NCI-H446 (cell line): Measurements from ENCODE around the gene HRH2.

Experiments
- DNase-seq, 2 experiments: peaks; one replicate each; lab custom pipeline; 2025; lab: John Stamatoyannopoulos, UW

The HRH2 gene

GRCh38 chr5:175692235-175692995 is 34.5 kb downstream of the HRH2 start:
- DNase-seq = peak in 1 of 2 experiments; percentile 26

- DNase-seq = peak in 1 of 2 experiments; percentile 8
Observed at GRCh38 chr5:175692996-175693710, 35.3 kb downstream of the HRH2 start.

GRCh38 chr5:175693741-175694140 is 35.9 kb downstream of the HRH2 start:
- no peak for DNase-seq

GRCh38 chr5:175694371-175695160 is 36.7 kb downstream of the HRH2 start:
- no peak for DNase-seq

- no peak for DNase-seq
Observed at GRCh38 chr5:175695161-175696126, 37.6 kb downstream of the HRH2 start.

- DNase-seq = peak in 1 of 2 experiments; percentile 26
Observed at GRCh38 chr5:175696139-175696854, 38.4 kb downstream of the HRH2 start.

GRCh38 chr5:175696855-175697198 is 39.0 kb downstream of the HRH2 start:
- no peak for DNase-seq

- DNase-seq = no peak
Observed at GRCh38 chr5:175697846-175698245, 40.0 kb downstream of the HRH2 start.

GRCh38 chr5:175698401-175699115 is 40.7 kb downstream of the HRH2 start:
- no peak for DNase-seq

- no peak for DNase-seq
Observed at GRCh38 chr5:175700991-175701390, 43.1 kb downstream of the HRH2 start.

GRCh38 chr5:175701797-175702196 is 43.9 kb downstream of the HRH2 start:
- DNase-seq = no peak

- DNase-seq = no peak
Observed at GRCh38 chr5:175706499-175706898, 48.6 kb downstream of the HRH2 start.

GRCh38 chr5:175707751-175708375 is 50.0 kb downstream of the HRH2 start:
- no peak for DNase-seq

- no peak for DNase-seq
Observed at GRCh38 chr5:175709276-175709781, 51.5 kb downstream of the HRH2 start.

- no peak for DNase-seq
Observed at GRCh38 chr5:175710326-175710725, 52.5 kb downstream of the HRH2 start.

GRCh38 chr5:175711031-175711430 is 53.2 kb downstream of the HRH2 start:
- DNase-seq = no peak

GRCh38 chr5:175711472-175712312 is 53.8 kb downstream of the HRH2 start:
- DNase-seq = no peak

GRCh38 chr5:175712313-175712680 is 54.4 kb downstream of the HRH2 start:
- DNase-seq = no peak

- peak in 1 of 2 experiments; percentile 14 for DNase-seq
Observed at GRCh38 chr5:175712681-175713085, 54.8 kb downstream of the HRH2 start.
